Measurements from ENCODE around the gene HERC6. TPM values are rescaled to one million over a fixed set of nuclear protein-coding genes. Genes with fewer than 3 reads are reported as not detected.
A peak's percentile ranks its signal among the peaks of the same experiment; 100 is the strongest.

HERC6 gene
- total RNA-seq, 5 donors from 2014 or later (not counting 1 experiment from before 2014, with no cell fraction given), result 13.9 to 25.2 (median 19.7) TPM

- DNase-seq (no peak), ATAC-seq (replicated peaks in 1 of 4) (peak in 1 of 4 experiments; percentile 10)
- Histone ChIP-seq H3K27me3 (replicated peaks in 1 of 2; ENCODE audit: control insufficient read depth in 2 of 2, extremely low read depth in 1 of 2, insufficient read depth in 2 of 2, low read length in 1 of 2) (no peaks in the 10 kb centered on the region), H3K4me1 (ENCODE audit: control insufficient read depth in 1 of 2, extremely low read depth in 1 of 2, insufficient read depth in 2 of 2, low read length in 2 of 2) (no peaks in the 10 kb centered on the region), H3K27ac (ENCODE audit: low read length) (no peak overlapping the region), H3K36me3 (ENCODE audit: control insufficient read depth in 2 of 2, extremely low read depth in 1 of 2, insufficient read depth in 1 of 2, low read length in 1 of 2) (peaks cover 0 to 23% of the 10 kb centered on the region in 2 donors), H3K4me3 (ENCODE audit: control insufficient read depth in 1 of 2, extremely low read depth in 1 of 2, low read length in 1 of 2) (no peak overlapping the region), H3K9me3 (no peaks in the 10 kb centered on the region)
- Mint-ChIP-seq H3K27ac (no peak overlapping the region), H3K4me1 (peaks cover 14 to 23% (median 17%) of the 10 kb centered on the region in 3 donors), H3K27me3 (no peaks in the 10 kb centered on the region), H3K9me3 (no peaks in the 10 kb centered on the region), H3K4me3 (no peak overlapping the region), H3K36me3 (peaks cover 54% of the 10 kb centered on the region)
- ChIA-PET POLR2A (no interaction called here), CTCF (no interaction called here)
- no CpG with 5 or more reads among the region's 1 CpG for WGBS (ENCODE audit: insufficient coverage)
Measured at GRCh38 chr4:88465653-88466192, 87.1 kb downstream of the HERC6 start.

- H3K9me3 Mint-ChIP-seq, result no peaks in the 10 kb centered on the region
- no peak overlapping the region for H3K27ac Mint-ChIP-seq
- no peak overlapping the region for H3K4me3 Mint-ChIP-seq
- Histone ChIP-seq H3K36me3 (ENCODE audit: control insufficient read depth in 2 of 2, extremely low read depth in 1 of 2, insufficient read depth in 1 of 2, low read length in 1 of 2) (peaks cover 0 to 26% of the 10 kb centered on the region in 2 donors), H3K9me3 (no peaks in the 10 kb centered on the region), H3K27ac (ENCODE audit: low read length) (no peak overlapping the region), H3K4me1 (ENCODE audit: control insufficient read depth in 1 of 2, extremely low read depth in 1 of 2, insufficient read depth in 2 of 2, low read length in 2 of 2) (no peaks in the 10 kb centered on the region), H3K27me3 (replicated peaks in 1 of 2; ENCODE audit: control insufficient read depth in 2 of 2, extremely low read depth in 1 of 2, insufficient read depth in 2 of 2, low read length in 1 of 2) (no peaks in the 10 kb centered on the region), H3K4me3 (ENCODE audit: control insufficient read depth in 1 of 2, extremely low read depth in 1 of 2, low read length in 1 of 2) (no peak overlapping the region)
- H3K36me3 Mint-ChIP-seq, result peaks cover 59% of the 10 kb centered on the region
- WGBS (ENCODE audit: insufficient coverage), result no CpG with 5 or more reads among the region's 2 CpGs
- H3K27me3 Mint-ChIP-seq, result no peaks in the 10 kb centered on the region
- ChIA-PET POLR2A (no interaction called here), CTCF (interaction anchor here (0.5 to 0.6 kb wide), 2 partner anchors 253 to 261 kb away, joined by 3 to 4 read pairs; no protein-coding TSS in a partner anchor)
- H3K4me1 Mint-ChIP-seq, result peaks cover 2 to 11% (median 6%) of the 10 kb centered on the region in 3 donors
- ATAC-seq (replicated peaks in 1 of 4) (no peak), DNase-seq (no peak)
Measured at GRCh38 chr4:88467392-88467791, 88.7 kb downstream of the HERC6 start.

GRCh38 chr4:88477229-88477860 is 98.7 kb downstream of the HERC6 start:
- CTCF ChIA-PET, result interaction anchor here in 1 of 2 donors (0.8 kb wide), 1 partner anchor 22 kb away, joined by 4 read pairs; no protein-coding TSS in a partner anchor
- ATAC-seq (replicated peaks in 1 of 4), result no peak
- Mint-ChIP-seq H3K27me3 (no peaks in the 10 kb centered on the region), H3K27ac (no peak overlapping the region), H3K36me3 (peaks cover 52% of the 10 kb centered on the region), H3K4me3 (no peak overlapping the region), H3K9me3 (no peaks in the 10 kb centered on the region), H3K4me1 (peaks cover 0 to 6% (median 4%) of the 10 kb centered on the region in 3 donors)
- Histone ChIP-seq H3K27ac (ENCODE audit: low read length) (no peak overlapping the region), H3K4me3 (ENCODE audit: control insufficient read depth in 1 of 2, extremely low read depth in 1 of 2, low read length in 1 of 2) (no peak overlapping the region), H3K4me1 (ENCODE audit: control insufficient read depth in 1 of 2, extremely low read depth in 1 of 2, insufficient read depth in 2 of 2, low read length in 2 of 2) (no peaks in the 10 kb centered on the region), H3K9me3 (no peaks in the 10 kb centered on the region), H3K36me3 (ENCODE audit: control insufficient read depth in 2 of 2, extremely low read depth in 1 of 2, insufficient read depth in 1 of 2, low read length in 1 of 2) (peaks cover 0 to 9% of the 10 kb centered on the region in 2 donors), H3K27me3 (replicated peaks in 1 of 2; ENCODE audit: control insufficient read depth in 2 of 2, extremely low read depth in 1 of 2, insufficient read depth in 2 of 2, low read length in 1 of 2) (no peaks in the 10 kb centered on the region)
- whole genome bisulfite sequencing (ENCODE audit: insufficient coverage), result no CpG with 5 or more reads among the region's 5 CpGs
- no peak for DNase-seq
- POLR2A ChIA-PET, result interaction anchor here (0.6 kb wide), 2 partner anchors 115 to 225 kb away, joined by 5 to 13 read pairs; no protein-coding TSS in a partner anchor

GRCh38 chr4:88478247-88478646 is 99.6 kb downstream of the HERC6 start:
- Mint-ChIP-seq H3K36me3 (peaks cover 50% of the 10 kb centered on the region), H3K27ac (no peak overlapping the region), H3K9me3 (no peaks in the 10 kb centered on the region), H3K27me3 (no peaks in the 10 kb centered on the region), H3K4me1 (peaks cover 0 to 6% (median 4%) of the 10 kb centered on the region in 3 donors), H3K4me3 (no peak overlapping the region)
- DNase-seq (no peak), ATAC-seq (replicated peaks in 1 of 4) (no peak)
- peaks cover 0 to 4% of the 10 kb centered on the region in 2 donors for H3K36me3 ChIP-seq (ENCODE audit: control insufficient read depth in 2 of 2, extremely low read depth in 1 of 2, insufficient read depth in 1 of 2, low read length in 1 of 2)
- no CpG with 5 or more reads among the region's 2 CpGs for WGBS (ENCODE audit: insufficient coverage)
- ChIA-PET CTCF (interaction anchor here in 1 of 2 donors (0.8 kb wide), 1 partner anchor 21 kb away, joined by 4 read pairs; no protein-coding TSS in a partner anchor), POLR2A (interaction anchor here (0.6 to 0.7 kb wide), 2 partner anchors 39 to 226 kb away, joined by 4 to 13 read pairs; no protein-coding TSS in a partner anchor)
- no peaks in the 10 kb centered on the region for H3K4me1 ChIP-seq (ENCODE audit: control insufficient read depth in 1 of 2, extremely low read depth in 1 of 2, insufficient read depth in 2 of 2, low read length in 2 of 2)
- no peaks in the 10 kb centered on the region for H3K27me3 ChIP-seq (replicated peaks in 1 of 2; ENCODE audit: control insufficient read depth in 2 of 2, extremely low read depth in 1 of 2, insufficient read depth in 2 of 2, low read length in 1 of 2)
- no peaks in the 10 kb centered on the region for H3K9me3 ChIP-seq
- no peak overlapping the region for H3K27ac ChIP-seq (ENCODE audit: low read length)
- H3K4me3 ChIP-seq (ENCODE audit: control insufficient read depth in 1 of 2, extremely low read depth in 1 of 2, low read length in 1 of 2), result no peak overlapping the region

GRCh38 chr4:88481537-88481936 is 102.9 kb downstream of the HERC6 start:
- no peaks in the 10 kb centered on the region for H3K4me1 ChIP-seq (ENCODE audit: control insufficient read depth in 1 of 2, extremely low read depth in 1 of 2, insufficient read depth in 2 of 2, low read length in 2 of 2)
- no peak for DNase-seq
- Mint-ChIP-seq H3K27me3 (no peaks in the 10 kb centered on the region), H3K36me3 (peaks cover 38% of the 10 kb centered on the region), H3K27ac (no peak overlapping the region), H3K4me1 (peaks cover 0 to 2% (median under 1%) of the 10 kb centered on the region in 3 donors), H3K4me3 (no peak overlapping the region), H3K9me3 (no peaks in the 10 kb centered on the region)
- CTCF ChIA-PET, result no interaction called here
- no peaks in the 10 kb centered on the region for H3K9me3 ChIP-seq
- POLR2A ChIA-PET, result interaction anchor here in 1 of 2 donors (0.5 kb wide), 1 partner anchor 222 kb away, joined by 5 read pairs; no protein-coding TSS in a partner anchor
- peaks cover 0 to 4% of the 10 kb centered on the region in 2 donors for H3K36me3 ChIP-seq (ENCODE audit: control insufficient read depth in 2 of 2, extremely low read depth in 1 of 2, insufficient read depth in 1 of 2, low read length in 1 of 2)
- WGBS (ENCODE audit: insufficient coverage), result no CpG with 5 or more reads among the region's 1 CpG
- no peak overlapping the region for H3K27ac ChIP-seq (ENCODE audit: low read length)
- no peak overlapping the region for H3K4me3 ChIP-seq (ENCODE audit: control insufficient read depth in 1 of 2, extremely low read depth in 1 of 2, low read length in 1 of 2)
- ATAC-seq (replicated peaks in 1 of 4), result no peak
- H3K27me3 ChIP-seq (replicated peaks in 1 of 2; ENCODE audit: control insufficient read depth in 2 of 2, extremely low read depth in 1 of 2, insufficient read depth in 2 of 2, low read length in 1 of 2), result no peaks in the 10 kb centered on the region

GRCh38 chr4:88489100-88489761 is 110.6 kb downstream of the HERC6 start:
- H3K4me3 Mint-ChIP-seq, result peak overlapping the region in 1 of 3 donors; percentile 15
- peak in 1 of 35 experiments; percentile 4 for DNase-seq
- peaks cover 0 to 4% of the 10 kb centered on the region in 2 donors for H3K36me3 ChIP-seq (ENCODE audit: control insufficient read depth in 2 of 2, extremely low read depth in 1 of 2, insufficient read depth in 1 of 2, low read length in 1 of 2)
- ChIA-PET CTCF (no interaction called here), POLR2A (no interaction called here)
- no peaks in the 10 kb centered on the region for H3K27me3 ChIP-seq (replicated peaks in 1 of 2; ENCODE audit: control insufficient read depth in 2 of 2, extremely low read depth in 1 of 2, insufficient read depth in 2 of 2, low read length in 1 of 2)
- peaks cover 5 to 12% of the 10 kb centered on the region in 2 experiments for H3K4me1 ChIP-seq (ENCODE audit: control insufficient read depth in 1 of 2, extremely low read depth in 1 of 2, insufficient read depth in 2 of 2, low read length in 2 of 2)
- peak overlapping the region; percentile 7 for H3K27ac ChIP-seq (ENCODE audit: low read length)
- H3K36me3 Mint-ChIP-seq, result peaks cover 45% of the 10 kb centered on the region
- no peaks in the 10 kb centered on the region for H3K27me3 Mint-ChIP-seq
- H3K4me1 Mint-ChIP-seq, result peaks cover 11 to 14% (median 12%) of the 10 kb centered on the region in 3 donors
- H3K4me3 ChIP-seq (ENCODE audit: control insufficient read depth in 1 of 2, extremely low read depth in 1 of 2, low read length in 1 of 2), result no peak overlapping the region
- no peaks in the 10 kb centered on the region for H3K9me3 ChIP-seq
- ATAC-seq (replicated peaks in 1 of 4), result peak in 2 of 4 experiments; percentile 41 to 43
- H3K27ac Mint-ChIP-seq, result peak overlapping the region; percentile 80 to 83
- 4% methylated on average over 3 of the region's 4 CpGs for WGBS (ENCODE audit: insufficient coverage)
- no peaks in the 10 kb centered on the region for H3K9me3 Mint-ChIP-seq

All from T-cell (primary cell).